Vagina (tissue), 2 donors: ENCODE measurements around the gene RILP.

ENCODE experiments used
- CTCF ChIP-seq, 3 experiments: fragments of 450-650 bp in 2 of 3; fragments of 200-600 bp in 1 of 3; sonication (generic) in 1 of 3; IDR thresholded peaks; one replicate each; pipeline ENCODE4 v1.5.1; 2017 to 2019; ENCODE audit warnings: antibody characterized with exemption in 3 of 3, mild to moderate bottlenecking in 2 of 3, moderate library complexity in 2 of 3
- POLR2A ChIP-seq, 2 donors: fragments of 450-650 bp; IDR thresholded peaks; one replicate each; pipeline ENCODE4 v1.6.1; 2017; ENCODE audit warnings: antibody characterized with exemption in 2 of 2, mild to moderate bottlenecking in 2 of 2, moderate library complexity in 2 of 2
- POLR2AphosphoS5 ChIP-seq, 2 donors: sonication (generic); formaldehyde crosslinking; IDR thresholded peaks; one replicate each; pipeline ENCODE4 v1.9.0; 2017; ENCODE audit warnings: antibody characterized with exemption in 2 of 2, mild to moderate bottlenecking in 2 of 2, low read depth in 1 of 2; ENCODE audit not compliant: insufficient read depth in 1 of 2

GRCh38 chr17:1624650-1625049 lies 25.0 kb downstream of the RILP start:
- no peak for TF ChIP-seq CTCF (IDR thresholded peaks at IDR 0.05)
- TF ChIP-seq POLR2A (IDR thresholded peaks at IDR 0.05): no peak
- TF ChIP-seq POLR2AphosphoS5 (IDR thresholded peaks at IDR 0.05; ENCODE audit: insufficient read depth in 1 of 2, low read depth in 1 of 2): no peak
